HCT116 (cell line): Measurements from ENCODE around the gene SLC41A3. TPM values are rescaled to one million over a fixed set of nuclear protein-coding genes. Genes with fewer than 3 reads are reported as not detected.

ENCODE experiments used
- ATAC-seq: fragments of 200-7000 bp; cut with Tn5 transposase; 2 replicates; pipeline ENCODE4 v1.9.1; 2020; ENCODE audit warnings: mild to moderate bottlenecking, moderate library complexity
- BruUV-seq: library from RNA; stranded (reverse); fragments of 400-500 nt; replicated peaks from 2 replicates; lab custom pipeline; 2021; lab: Mats Ljungman, UMichigan
- CTCF ChIA-PET: fragments of 300-600 bp; sonication (Branson Sonifier 250); formaldehyde crosslinking; loops from one replicate; lab custom pipeline; 2021; ENCODE audit warnings: antibody characterized with exemption; lab: Charles Lee
- POLR2A ChIA-PET: fragments of 300-600, 350-600 bp; sonication (Branson Sonifier 250); formaldehyde crosslinking; loops from one replicate; lab custom pipeline; 2021; ENCODE audit warnings: antibody characterized with exemption; lab: Charles Lee
- RAD21 ChIA-PET, 2 experiments: fragments of 300-600 bp; sonication (Branson Sonifier 250); formaldehyde crosslinking; loops; one replicate each; lab custom pipeline; 2023; ENCODE audit warnings: low total read pairs in 2 of 2; ENCODE audit not compliant: uncharacterized antibody in 2 of 2, unreplicated experiment in 2 of 2, low non-redundant PET in 1 of 2; lab: Charles Lee
- DNase-seq: peaks from one replicate; pipeline ENCODE4 v3.0.0-alpha.2; 2010; ENCODE audit warnings: low read depth, low spot score
- H2AFZ ChIP-seq: fragments of 200-600 bp; shearing (Covaris generic), sonication (generic); 2 replicates; pipeline ENCODE4 v1.6.1; 2017; ENCODE audit warnings: low read depth, mixed run types, mixed read lengths, antibody characterized with exemption, low read length; ENCODE audit not compliant: poor library complexity, severe bottlenecking
- H3K27ac ChIP-seq: 2 replicates; pipeline ENCODE4 v1.5.1; 2012; ENCODE audit warnings: low read depth, low read length
- H3K27me3 ChIP-seq: fragments of 200-600 bp; sonication (generic); 2 replicates; pipeline ENCODE4 v1.6.1; 2016; ENCODE audit warnings: mixed run types, low read length, mixed read lengths; ENCODE audit not compliant: insufficient read depth
- H3K36me3 ChIP-seq, 2 experiments: fragments of 200-500 bp in 1 of 2; fragments of 200-600 bp in 1 of 2; sonication (Bioruptor generic) in 1 of 2; sonication (generic) in 1 of 2; 2 replicates each; pipeline versions ENCODE4 v1.5.1 to v1.6.1; 2014 to 2016; ENCODE audit warnings: low read length in 2 of 2, inconsistent platforms in 1 of 2, mixed read lengths in 1 of 2, mixed run types in 1 of 2; ENCODE audit not compliant: insufficient read depth in 2 of 2, control insufficient read depth in 1 of 2
- H3K4me1 ChIP-seq, 2 experiments: fragments of 200-600 bp in 1 of 2; sonication (generic) in 1 of 2; 2 replicates each; pipeline versions ENCODE4 v1.5.1 to v1.6.1; 2012 to 2017; ENCODE audit warnings: low read length in 2 of 2, inconsistent platforms in 1 of 2, mild to moderate bottlenecking in 1 of 2, mixed read lengths in 1 of 2, mixed run types in 1 of 2, moderate library complexity in 1 of 2; ENCODE audit not compliant: insufficient read depth in 2 of 2, control insufficient read depth in 1 of 2
- H3K4me2 ChIP-seq: fragments of 200-600 bp; sonication (generic); 2 replicates; pipeline ENCODE4 v1.6.1; 2017; ENCODE audit warnings: mixed run types, low read length, mixed read lengths
- H3K4me3 ChIP-seq, 2 experiments: fragments of 200-600 bp in 1 of 2; sonication (generic) in 1 of 2; replicated peaks in 1 of 2; 2 replicates each; pipeline ENCODE4 v1.5.1; 2011 to 2016; ENCODE audit warnings: low read length in 2 of 2, control low read depth in 1 of 2, low read depth in 1 of 2, mild to moderate bottlenecking in 1 of 2, mixed read lengths in 1 of 2, mixed run types in 1 of 2
- H3K79me2 ChIP-seq: fragments of 200-600 bp; sonication (generic); 2 replicates; pipeline ENCODE4 v1.6.1; 2017; ENCODE audit warnings: mild to moderate bottlenecking, mixed run types, low read length, moderate library complexity, mixed read lengths; ENCODE audit not compliant: insufficient read depth
- H3K9ac ChIP-seq: fragments of 200-600 bp; sonication (generic); 2 replicates; pipeline ENCODE4 v1.6.1; 2016; ENCODE audit warnings: low read length, mixed read lengths
- H3K9me2 ChIP-seq: fragments of 200-600 bp; sonication (generic), shearing (Covaris generic); 2 replicates; pipeline ENCODE4 v1.6.1; 2017; ENCODE audit warnings: mixed run types, mild to moderate bottlenecking, moderate library complexity; ENCODE audit not compliant: insufficient read depth
- H3K9me3 ChIP-seq, 2 experiments: fragments of 200-500 bp in 1 of 2; fragments of 200-600 bp in 1 of 2; sonication (Bioruptor generic) in 1 of 2; sonication (generic) in 1 of 2; 2 replicates each; pipeline ENCODE4 v1.6.1; 2014 to 2017; ENCODE audit warnings: low read length in 2 of 2, mixed read lengths in 2 of 2, inconsistent platforms in 1 of 2, low read depth in 1 of 2, mild to moderate bottlenecking in 1 of 2, mixed run types in 1 of 2, moderate library complexity in 1 of 2; ENCODE audit not compliant: control insufficient read depth in 1 of 2, insufficient read depth in 1 of 2
- H4K20me1 ChIP-seq: fragments of 200-600 bp; sonication (generic), shearing (Covaris generic); 2 replicates; pipeline ENCODE4 v1.6.1; 2017; ENCODE audit warnings: mixed run types, mild to moderate bottlenecking, moderate library complexity; ENCODE audit not compliant: insufficient read depth
- CBX3 ChIP-seq: IDR thresholded peaks from 2 replicates; pipeline ENCODE4 v1.6.1; 2012; ENCODE audit warnings: low read depth
- CEBPB ChIP-seq: IDR thresholded peaks from 2 replicates; pipeline ENCODE4 v1.6.1; 2012; ENCODE audit warnings: low read depth
- CTCF ChIP-seq, 3 experiments: fragments of 200-600 bp in 1 of 3; sonication (generic) in 1 of 3; IDR thresholded peaks in 2 of 3; conservative IDR thresholded peaks in 1 of 3; 2 replicates each; pipeline ENCODE4 v1.5.1; 2012 to 2017; ENCODE audit warnings: low read depth in 2 of 3, low read length in 2 of 3, antibody characterized with exemption in 1 of 3, borderline replicate concordance in 1 of 3, control low read depth in 1 of 3, mild to moderate bottlenecking in 1 of 3, mixed read lengths in 1 of 3, mixed run types in 1 of 3, moderate library complexity in 1 of 3; ENCODE audit not compliant: insufficient read depth in 1 of 3
- EGR1 ChIP-seq: IDR thresholded peaks from 2 replicates; pipeline ENCODE4 v1.6.1; 2012; ENCODE audit warnings: low read depth
- ELF1 ChIP-seq: IDR thresholded peaks from 2 replicates; pipeline ENCODE4 v1.6.1; 2012; ENCODE audit warnings: low read depth, borderline replicate concordance
- EZH2phosphoT487 ChIP-seq: fragments of 200-600 bp; IDR thresholded peaks from 2 replicates; pipeline ENCODE4 v1.6.1; 2018; ENCODE audit warnings: antibody characterized with exemption, borderline replicate concordance
- FOSL1 ChIP-seq: IDR thresholded peaks from 2 replicates; pipeline ENCODE4 v1.6.1; 2012; ENCODE audit warnings: low read depth
- JUND ChIP-seq: IDR thresholded peaks from 2 replicates; pipeline ENCODE4 v1.6.1; 2012
- RAD21 ChIP-seq: IDR thresholded peaks from 2 replicates; pipeline ENCODE4 v1.6.1; 2012; ENCODE audit warnings: low read depth, mild to moderate bottlenecking
- SP1 ChIP-seq: IDR thresholded peaks from 2 replicates; pipeline ENCODE4 v1.6.1; 2012; ENCODE audit warnings: low read depth
- SRF ChIP-seq: IDR thresholded peaks from 2 replicates; pipeline ENCODE4 v1.6.1; 2012; ENCODE audit warnings: low read depth
- TCF7L2 ChIP-seq: IDR thresholded peaks from 2 replicates; pipeline ENCODE4 v1.7.0; 2011; ENCODE audit warnings: borderline replicate concordance, inconsistent platforms; ENCODE audit not compliant: insufficient read depth, insufficient read length; ENCODE audit errors: extremely low read depth
- YY1 ChIP-seq: IDR thresholded peaks from 2 replicates; pipeline ENCODE4 v1.6.1; 2011; ENCODE audit warnings: low read length, low read depth, moderate library complexity, mild to moderate bottlenecking; ENCODE audit not compliant: insufficient replicate concordance; ENCODE audit errors: extremely low read depth
- ZFX ChIP-seq: fragments of 450-650 bp; IDR thresholded peaks from 2 replicates; pipeline ENCODE4 v1.6.1; 2017
- ZNF274 ChIP-seq: fragments of 200-500 bp; sonication (Bioruptor generic); IDR thresholded peaks from 2 replicates; pipeline ENCODE4 v1.6.1; 2014; ENCODE audit warnings: mild to moderate bottlenecking, low read depth, low read length, inconsistent platforms
- intact Hi-C: fragments of 100-400 bp; cut with micrococcal nuclease; formaldehyde crosslinking; loops from 2 replicates; pipeline ENCODE4 v1.10.0; 2022
- total RNA-seq: library from RNA; stranded (reverse); gene quantifications from one replicate; pipeline ENCODE4 v1.2.1, GENCODE V29; 2021; ENCODE audit not compliant: unreplicated experiment
- TF ChIP-seq, protein P1 (sequence below): IDR thresholded peaks from 2 replicates; pipeline ENCODE4 v1.6.1; 2012

Gene SLC41A3
- total RNA-seq, 1 experiment from 2014 or later: 45.9 TPM

- H3K9me3 ChIP-seq: no peaks in the 10 kb centered on the region
- no peak overlapping the region for H3K9ac ChIP-seq
- BruUV-seq: no TSS peak
- intact Hi-C loops: loop anchor here (5.0 to 10.0 kb wide), 2 partner anchors 140 to 188 kb away; no protein-coding TSS in a partner anchor
- no peaks in the 10 kb centered on the region for H3K9me2 ChIP-seq
- H3K27ac ChIP-seq: no peak overlapping the region
- no peak overlapping the region for H3K4me2 ChIP-seq
- no peaks in the 10 kb centered on the region for H3K36me3 ChIP-seq
- H3K4me1 ChIP-seq: no peaks in the 10 kb centered on the region
- H4K20me1 ChIP-seq: no peaks in the 10 kb centered on the region
- DNase-seq (no peak), ATAC-seq (no peak)
- no peak overlapping the region for H3K4me3 ChIP-seq
- H3K27me3 ChIP-seq: no peaks in the 10 kb centered on the region
- no peaks in the 10 kb centered on the region for H3K79me2 ChIP-seq
- ChIA-PET RAD21 (no interaction called here), CTCF (no interaction called here), POLR2A (no interaction called here)
- H2AFZ ChIP-seq: no peak overlapping the region
- TF ChIP-seq SRF (no peak), ZNF274 (no peak), CBX3 (no peak), SP1 (no peak), RAD21 (no peak), YY1 (no peak), CEBPB (no peak)
These were observed 28.8 kb upstream of the SLC41A3 start for GRCh38 chr3:126112531-126113237.

- Histone ChIP-seq H3K79me2 (no peaks in the 10 kb centered on the region), H3K9me2 (no peaks in the 10 kb centered on the region), H4K20me1 (no peaks in the 10 kb centered on the region), H3K27ac (no peak overlapping the region), H2AFZ (no peak overlapping the region), H3K36me3 (no peaks in the 10 kb centered on the region), H3K27me3 (no peaks in the 10 kb centered on the region), H3K4me3 (no peak overlapping the region), H3K4me2 (no peak overlapping the region), H3K4me1 (no peaks in the 10 kb centered on the region), H3K9ac (no peak overlapping the region), H3K9me3 (no peaks in the 10 kb centered on the region)
- ChIA-PET RAD21 (no interaction called here), CTCF (no interaction called here), POLR2A (no interaction called here)
- DNase-seq (no peak), ATAC-seq (no peak)
- intact Hi-C loops: loop anchor here (5.0 to 10.0 kb wide), 2 partner anchors 140 to 187 kb away; no protein-coding TSS in a partner anchor
- no TSS peak for BruUV-seq
- TF ChIP-seq EGR1 (no peak), TCF7L2 (no peak), CTCF (IDR thresholded peaks at IDR 0.05 in 2 of 3, conservative IDR thresholded peaks at IDR 0.05 in 1 of 3; ENCODE audit: borderline replicate concordance in 1 of 3, insufficient read depth in 1 of 3, low read depth in 2 of 3, low read length in 2 of 3) (no peak), EZH2phosphoT487 (no peak), ELF1 (no peak), JUND (no peak), ZFX (no peak), ZNF274 (no peak), FOSL1 (no peak), RAD21 (no peak)
- TF ChIP-seq, protein P1, sequence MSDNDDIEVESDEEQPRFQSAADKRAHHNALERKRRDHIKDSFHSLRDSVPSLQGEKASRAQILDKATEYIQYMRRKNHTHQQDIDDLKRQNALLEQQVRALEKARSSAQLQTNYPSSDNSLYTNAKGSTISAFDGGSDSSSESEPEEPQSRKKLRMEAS: no peak
These were observed 27.9 kb upstream of the SLC41A3 start for GRCh38 chr3:126111566-126112475.
